GM12864 (cell line): Measurements from ENCODE around the gene ZDHHC15.
"Not testable (repeated sequence)": the region's sequence is repeated elsewhere in the genome, so short reads cannot be mapped to it uniquely, and the experiment has no call there.

ENCODE experiments used
- DNase-seq: peaks from one replicate; pipeline ENCODE4 v3.0.0-alpha.2; 2011; ENCODE audit warnings: low read depth
- H3K4me3 ChIP-seq: 2 replicates; pipeline ENCODE4 v1.5.1; 2011; ENCODE audit warnings: mild to moderate bottlenecking, low read depth, low read length, control low read depth
- TF ChIP-seq, protein P1 (sequence below): IDR thresholded peaks from 2 replicates; pipeline ENCODE4 v1.5.1; 2011; ENCODE audit warnings: low read depth, mild to moderate bottlenecking, moderate library complexity, low read length, control low read depth, inconsistent platforms; ENCODE audit errors: missing control alignments

Gene ZDHHC15

DNA sequence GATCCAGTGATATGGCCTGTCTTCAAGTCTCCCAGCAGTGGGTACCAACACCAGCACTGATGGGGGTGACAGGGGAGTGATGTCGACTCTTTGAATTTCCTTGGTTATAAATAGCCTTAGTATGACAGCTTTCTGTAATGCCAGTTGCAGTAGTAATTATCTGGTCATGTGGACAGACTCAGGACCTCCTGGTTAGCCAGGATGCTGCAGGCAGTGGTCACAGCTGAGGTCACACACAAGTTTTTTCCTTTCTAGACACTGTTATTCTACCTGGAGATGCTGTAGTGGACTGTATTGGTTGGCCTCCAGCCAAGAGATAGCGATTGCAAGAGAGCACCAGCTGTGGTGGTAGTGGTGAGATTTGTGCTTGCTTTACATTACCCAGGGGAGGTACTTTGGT, 185.3 kb downstream of the ZDHHC15 start:
- DNase-seq: no peak
- H3K4me3 ChIP-seq: no peak overlapping the region
- TF ChIP-seq, protein P1, sequence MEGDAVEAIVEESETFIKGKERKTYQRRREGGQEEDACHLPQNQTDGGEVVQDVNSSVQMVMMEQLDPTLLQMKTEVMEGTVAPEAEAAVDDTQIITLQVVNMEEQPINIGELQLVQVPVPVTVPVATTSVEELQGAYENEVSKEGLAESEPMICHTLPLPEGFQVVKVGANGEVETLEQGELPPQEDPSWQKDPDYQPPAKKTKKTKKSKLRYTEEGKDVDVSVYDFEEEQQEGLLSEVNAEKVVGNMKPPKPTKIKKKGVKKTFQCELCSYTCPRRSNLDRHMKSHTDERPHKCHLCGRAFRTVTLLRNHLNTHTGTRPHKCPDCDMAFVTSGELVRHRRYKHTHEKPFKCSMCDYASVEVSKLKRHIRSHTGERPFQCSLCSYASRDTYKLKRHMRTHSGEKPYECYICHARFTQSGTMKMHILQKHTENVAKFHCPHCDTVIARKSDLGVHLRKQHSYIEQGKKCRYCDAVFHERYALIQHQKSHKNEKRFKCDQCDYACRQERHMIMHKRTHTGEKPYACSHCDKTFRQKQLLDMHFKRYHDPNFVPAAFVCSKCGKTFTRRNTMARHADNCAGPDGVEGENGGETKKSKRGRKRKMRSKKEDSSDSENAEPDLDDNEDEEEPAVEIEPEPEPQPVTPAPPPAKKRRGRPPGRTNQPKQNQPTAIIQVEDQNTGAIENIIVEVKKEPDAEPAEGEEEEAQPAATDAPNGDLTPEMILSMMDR: no peak

GRCh38 chrX:75335127-75335458, 187.7 kb downstream of the ZDHHC15 start:
- no peak for DNase-seq
- TF ChIP-seq, protein P1: no peak
- no peak overlapping the region for H3K4me3 ChIP-seq

GRCh38 chrX:75334407-75335126, 188.3 kb downstream of the ZDHHC15 start:
- H3K4me3 ChIP-seq, DNase-seq: not testable (repeated sequence)

DNA sequence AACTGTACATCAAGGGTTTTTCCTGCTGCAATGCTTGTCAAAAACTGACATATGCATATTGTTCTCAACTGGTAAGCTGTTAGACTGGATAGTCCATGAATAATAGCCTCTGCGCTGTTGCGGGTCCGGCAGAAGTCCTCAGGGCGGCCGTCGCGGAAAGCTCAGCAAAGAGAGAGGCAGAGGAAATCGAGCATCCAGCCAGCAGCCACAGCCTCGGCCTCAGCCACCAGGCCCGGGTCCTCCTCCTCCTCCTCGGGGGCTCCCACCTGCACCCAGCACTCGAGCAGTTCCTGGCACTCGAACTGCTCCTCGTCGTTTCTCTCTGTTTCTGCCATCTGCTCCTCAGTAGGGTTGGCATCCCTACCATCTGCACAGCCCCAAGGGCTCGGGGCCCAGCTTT, 195.2 kb downstream of the ZDHHC15 start:
- no peak for DNase-seq
- no peak overlapping the region for H3K4me3 ChIP-seq
- TF ChIP-seq, protein P1: no peak
